Kidney (tissue), 14 donors: Measurements from ENCODE around the gene CCR5. TPM values are rescaled to one million over a fixed set of nuclear protein-coding genes. Genes with fewer than 3 reads are reported as not detected.

Experiments
- DNase-seq, 5 donors: peaks; one replicate each; pipeline ENCODE4 v3.0.0-alpha.2; 2013 to 2020
- FAIRE-seq: peaks from 2 replicates; lab custom pipeline; 2012; peaks lifted over from hg19 to GRCh38; lab: Jason Lieb, UNC
- H3K27ac ChIP-seq, 2 donors: one replicate each; pipeline ENCODE4 v1.7.0; 2013; ENCODE audit warnings: low read depth in 2 of 2, low read length in 2 of 2, inconsistent platforms in 1 of 2
- H3K27me3 ChIP-seq: one replicate; pipeline ENCODE4 v1.7.1; 2013; ENCODE audit warnings: low read length, inconsistent platforms; ENCODE audit not compliant: control insufficient read depth, insufficient read depth
- H3K36me3 ChIP-seq, 3 donors: one replicate each; pipeline versions ENCODE4 v1.7.0 to v1.7.1; 2013; ENCODE audit warnings: low read length in 3 of 3, control low read depth in 1 of 3, inconsistent platforms in 1 of 3; ENCODE audit not compliant: insufficient read depth in 3 of 3, control insufficient read depth in 2 of 3
- H3K4me1 ChIP-seq, 3 donors: one replicate each; pipeline versions ENCODE4 v1.7.0 to v1.7.1; 2013; ENCODE audit warnings: low read length in 3 of 3, inconsistent platforms in 1 of 3, low read depth in 1 of 3; ENCODE audit not compliant: control insufficient read depth in 2 of 3, insufficient read depth in 2 of 3
- H3K4me3 ChIP-seq, 3 donors: one replicate each; pipeline versions ENCODE4 v1.7.0 to v1.8.1; 2013; ENCODE audit warnings: low read length in 3 of 3, control low read depth in 1 of 3, inconsistent platforms in 1 of 3
- H3K9ac ChIP-seq, 3 donors: one replicate each; pipeline versions ENCODE4 v1.7.0 to v1.7.1; 2013; ENCODE audit warnings: low read length in 3 of 3, control low read depth in 1 of 3, inconsistent platforms in 1 of 3
- H3K9me3 ChIP-seq, 3 donors: one replicate each; pipeline versions ENCODE4 v1.7.0 to v1.7.1; 2013; ENCODE audit warnings: low read length in 3 of 3, control low read depth in 1 of 3, inconsistent platforms in 1 of 3; ENCODE audit not compliant: control insufficient read depth in 2 of 3, insufficient read depth in 1 of 3
- CTCF ChIP-seq: IDR thresholded peaks from 3 replicates; pipeline ENCODE4 v1.5.1; 2012; ENCODE audit warnings: mild to moderate bottlenecking, moderate library complexity, borderline replicate concordance; ENCODE audit not compliant: insufficient read depth; ENCODE audit errors: extremely low read depth
- intact Hi-C: fragments of 100-400 bp; cut with DNase I; formaldehyde crosslinking; loops from one replicate; pipeline ENCODE4 v1.11.1; 2022
- polyA plus RNA-seq: library from polyadenylated mRNA; stranded (reverse); fragments of 350-450 nt; fragmentation: Illumina TruSeq; extraction: RNeasy Lipid Tissue Mini Kit (QIAGEN cat#74804); gene quantifications from one replicate; pipeline ENCODE4 v1.2.3, GENCODE V29; 2014; ENCODE audit warnings: low read depth, low replicate concordance; ENCODE audit not compliant: insufficient read depth
- total RNA-seq: library from RNA; stranded (reverse); fragmentation: NEBNext Ultra II Directional; extraction: Animal tissue kit (Norgen Biotek cat#: 25700); gene quantifications from one replicate; pipeline ENCODE4 v1.2.1, GENCODE V29; 2021
- donor health status: control.
- donor health status: control.
- donor health status: control.
- donor health status: control.
- donor health status: control.
- donor health status: DM: yes; HTN: yes; CAD: no.
- donor health status: Normal renal cell carcinoma (clear cell type).

CCR5 gene
- total and polyA plus RNA-seq, 2 donors from 2014 or later, result 0.32 to 4.4 TPM

GRCh38 chr3:46356276-46356675, 14.5 kb upstream of the CCR5 start:
- DNase-seq (no peak), FAIRE-seq (no peak)
- Histone ChIP-seq H3K4me3 (no peak overlapping the region), H3K27me3 (no peaks in the 10 kb centered on the region), H3K4me1 (no peaks in the 10 kb centered on the region), H3K27ac (no peak overlapping the region), H3K36me3 (no peaks in the 10 kb centered on the region), H3K9me3 (no peaks in the 10 kb centered on the region), H3K9ac (no peak overlapping the region)
- no peak for TF ChIP-seq CTCF
- intact Hi-C loops, result no loop called here

- TF ChIP-seq CTCF, result no peak
- Histone ChIP-seq H3K9me3 (no peaks in the 10 kb centered on the region), H3K36me3 (no peaks in the 10 kb centered on the region), H3K9ac (no peak overlapping the region), H3K4me1 (no peaks in the 10 kb centered on the region), H3K27ac (no peak overlapping the region), H3K27me3 (no peaks in the 10 kb centered on the region), H3K4me3 (peak overlapping the region in 1 of 3 donors; percentile 4)
- intact Hi-C loops, result no loop called here
- FAIRE-seq (no peak), DNase-seq (no peak)
These were observed 13.8 kb upstream of the CCR5 start for GRCh38 chr3:46356909-46357308.

- DNase-seq (no peak), FAIRE-seq (no peak)
- Histone ChIP-seq H3K36me3 (no peaks in the 10 kb centered on the region), H3K4me1 (no peaks in the 10 kb centered on the region), H3K9me3 (no peaks in the 10 kb centered on the region), H3K27me3 (no peaks in the 10 kb centered on the region), H3K27ac (no peak overlapping the region), H3K9ac (no peak overlapping the region), H3K4me3 (no peak overlapping the region)
- TF ChIP-seq CTCF, result no peak
- intact Hi-C loops, result no loop called here
These were observed 12.3 kb upstream of the CCR5 start for GRCh38 chr3:46358466-46358865.
